H9 (cell line): ENCODE measurements around the gene ACSM4. TPM values are rescaled to one million over a fixed set of nuclear protein-coding genes. Genes with fewer than 3 reads are reported as not detected.

ENCODE experiments used
- DNase-seq: peaks from one replicate; pipeline ENCODE4 v3.0.0-alpha.2; 2017
- H2AFZ ChIP-seq: one replicate; pipeline ENCODE4 v1.6.1; 2013; ENCODE audit warnings: mild to moderate bottlenecking, low read length, control low read depth, moderate library complexity
- H2AK5ac ChIP-seq: 2 replicates; pipeline ENCODE4 v1.6.1; 2013; ENCODE audit warnings: low read length, control low read depth, mixed read lengths; ENCODE audit not compliant: insufficient read length
- H2BK120ac ChIP-seq: one replicate; pipeline ENCODE4 v1.6.1; 2013; ENCODE audit warnings: low read depth, mild to moderate bottlenecking, low read length, control low read depth, inconsistent platforms; ENCODE audit not compliant: poor library complexity, severe bottlenecking
- H2BK12ac ChIP-seq: 2 replicates; pipeline ENCODE4 v1.6.1; 2013; ENCODE audit warnings: low read length, control low read depth, mixed read lengths, low read depth; ENCODE audit not compliant: insufficient read length
- H2BK15ac ChIP-seq: 2 replicates; pipeline ENCODE4 v1.6.1; 2013; ENCODE audit warnings: low read depth, low read length, control low read depth
- H2BK20ac ChIP-seq: one replicate; pipeline ENCODE4 v1.6.1; 2013; ENCODE audit warnings: low read depth, mild to moderate bottlenecking, low read length, control low read depth, inconsistent platforms; ENCODE audit not compliant: poor library complexity, severe bottlenecking
- H2BK5ac ChIP-seq: 2 replicates; pipeline ENCODE4 v1.6.1; 2013; ENCODE audit warnings: low read length, control low read depth, mixed read lengths; ENCODE audit not compliant: insufficient read length
- H3K14ac ChIP-seq: 2 replicates; pipeline ENCODE4 v1.6.1; 2013; ENCODE audit warnings: low read length, control low read depth; ENCODE audit not compliant: insufficient read depth
- H3K18ac ChIP-seq: 2 replicates; pipeline ENCODE4 v1.6.1; 2013; ENCODE audit warnings: low read depth, mild to moderate bottlenecking, mixed read lengths, low read length, control low read depth; ENCODE audit not compliant: insufficient read length
- H3K23ac ChIP-seq: 2 replicates; pipeline ENCODE4 v1.6.1; 2013; ENCODE audit warnings: low read length, control low read depth, mixed read lengths, low read depth; ENCODE audit not compliant: insufficient read length
- H3K23me2 ChIP-seq: 2 replicates; pipeline ENCODE4 v1.6.1; 2013; ENCODE audit warnings: low read depth, mild to moderate bottlenecking, mixed read lengths, low read length, control low read depth; ENCODE audit not compliant: insufficient read length, poor library complexity, severe bottlenecking
- H3K27ac ChIP-seq: 2 replicates; pipeline ENCODE4 v1.5.1; 2013; ENCODE audit warnings: low read length, control low read depth, mixed read lengths, low read depth; ENCODE audit not compliant: insufficient read length
- H3K27me3 ChIP-seq: 2 replicates; pipeline ENCODE4 v1.6.1; 2013; ENCODE audit warnings: low read length, control low read depth, inconsistent platforms; ENCODE audit not compliant: insufficient read depth
- H3K4ac ChIP-seq: 2 replicates; pipeline ENCODE4 v1.6.1; 2013; ENCODE audit warnings: low read depth, mild to moderate bottlenecking, control low read depth, inconsistent platforms, low read length, moderate library complexity
- H3K4me1 ChIP-seq: 2 replicates; pipeline ENCODE4 v1.6.1; 2013; ENCODE audit warnings: low read length, control low read depth, inconsistent platforms; ENCODE audit not compliant: insufficient read depth
- H3K4me2 ChIP-seq: 2 replicates; pipeline ENCODE4 v1.6.1; 2013; ENCODE audit warnings: low read length, control low read depth, mixed read lengths; ENCODE audit not compliant: insufficient read length, insufficient read depth
- H3K56ac ChIP-seq: 2 replicates; pipeline ENCODE4 v1.6.1; 2013; ENCODE audit warnings: low read depth, mild to moderate bottlenecking, mixed read lengths, low read length, control low read depth; ENCODE audit not compliant: insufficient read length
- H3K79me1 ChIP-seq: 2 replicates; pipeline ENCODE4 v1.6.1; 2013; ENCODE audit warnings: low read depth, mild to moderate bottlenecking, moderate library complexity, low read length, control low read depth, inconsistent platforms; ENCODE audit not compliant: insufficient read depth, poor library complexity, severe bottlenecking
- H3K79me2 ChIP-seq: 2 replicates; pipeline ENCODE4 v1.6.1; 2013; ENCODE audit warnings: low read length, control low read depth, inconsistent platforms; ENCODE audit not compliant: insufficient read depth
- H3K9ac ChIP-seq: 2 replicates; pipeline ENCODE4 v1.6.1; 2013; ENCODE audit warnings: low read length, control low read depth, mixed read lengths; ENCODE audit not compliant: insufficient read length; ENCODE audit errors: extremely low read depth
- H3K9me3 ChIP-seq: one replicate; pipeline ENCODE4 v1.6.1; 2013; ENCODE audit warnings: low read depth, low read length, inconsistent platforms; ENCODE audit not compliant: control insufficient read depth
- H3T11ph ChIP-seq: one replicate; pipeline ENCODE4 v1.6.1; 2013; ENCODE audit warnings: mild to moderate bottlenecking, low read length, control low read depth, inconsistent platforms
- H4K20me1 ChIP-seq: one replicate; pipeline ENCODE4 v1.6.1; 2013; ENCODE audit not compliant: control insufficient read depth, insufficient read length, insufficient read depth
- H4K5ac ChIP-seq: 2 replicates; pipeline ENCODE4 v1.6.1; 2013; ENCODE audit warnings: low read depth, mild to moderate bottlenecking, mixed read lengths, low read length, control low read depth; ENCODE audit not compliant: insufficient read length
- H4K8ac ChIP-seq: replicated peaks from 2 replicates; pipeline ENCODE4 v1.6.1; 2013; ENCODE audit warnings: low read length, control low read depth, mixed read lengths, low read depth; ENCODE audit not compliant: insufficient read length
- H4K91ac ChIP-seq: 2 replicates; pipeline ENCODE4 v1.6.1; 2013; ENCODE audit warnings: low read depth, mild to moderate bottlenecking, moderate library complexity, mixed read lengths, low read length, control low read depth; ENCODE audit not compliant: insufficient read length
- H3K27ac Mint-ChIP-seq, 3 experiments: 2 replicates in 2 of 3; 3 replicates in 1 of 3; pipeline ENCODE4 v1.8.0; 2020 to 2021; ENCODE audit warnings: mixed read lengths in 3 of 3, mild to moderate bottlenecking in 1 of 3, moderate library complexity in 1 of 3
- H3K27me3 Mint-ChIP-seq: 2 replicates; pipeline ENCODE4 v1.8.0; 2021; ENCODE audit warnings: low read depth, mild to moderate bottlenecking, moderate library complexity, mixed read lengths
- H3K36me3 Mint-ChIP-seq, 3 experiments: 2 replicates in 2 of 3; 3 replicates in 1 of 3; pipeline ENCODE4 v1.8.0; 2020 to 2021; ENCODE audit warnings: low read depth in 3 of 3, mixed read lengths in 3 of 3; ENCODE audit not compliant: insufficient read depth in 1 of 3
- H3K4me1 Mint-ChIP-seq, 2 experiments: 2 replicates each; pipeline ENCODE4 v1.8.0; 2020; ENCODE audit warnings: mixed read lengths in 2 of 2
- H3K4me3 Mint-ChIP-seq, 2 experiments: 2 replicates in 1 of 2; 3 replicates in 1 of 2; pipeline ENCODE4 v1.8.0; 2020 to 2021; ENCODE audit warnings: mild to moderate bottlenecking in 2 of 2, mixed read lengths in 2 of 2, moderate library complexity in 1 of 2
- H3K9me3 Mint-ChIP-seq, 2 experiments: 2 replicates in 1 of 2; 3 replicates in 1 of 2; pipeline ENCODE4 v1.8.0; 2020; ENCODE audit warnings: mild to moderate bottlenecking in 2 of 2, mixed read lengths in 2 of 2, moderate library complexity in 1 of 2
- CTCF ChIP-seq: fragments of 200-600 bp; sonication (generic); conservative IDR thresholded peaks from 3 replicates; pipeline ENCODE4 v1.8.0; 2021; ENCODE audit warnings: antibody characterized with exemption, mild to moderate bottlenecking
- WGBS: extraction: QIAGEN DNeasy Blood & Tissue Kit; methylation state at CpG from one replicate; pipeline ENCODE4 v1.1.7; 2013; ENCODE audit warnings: missing lambda C conversion rate, low lambda C conversion rate, mixed read lengths; ENCODE audit not compliant: insufficient read length; ENCODE audit errors: extremely low coverage; 5-methylcytosine and 5-hydroxymethylcytosine counted together
- total RNA-seq: library from RNA; stranded (reverse); gene quantifications from 2 replicates; pipeline ENCODE4 v1.2.1, GENCODE V29; 2021

ACSM4 gene
- total RNA-seq, 1 experiment from 2014 or later = not detected

DNA sequence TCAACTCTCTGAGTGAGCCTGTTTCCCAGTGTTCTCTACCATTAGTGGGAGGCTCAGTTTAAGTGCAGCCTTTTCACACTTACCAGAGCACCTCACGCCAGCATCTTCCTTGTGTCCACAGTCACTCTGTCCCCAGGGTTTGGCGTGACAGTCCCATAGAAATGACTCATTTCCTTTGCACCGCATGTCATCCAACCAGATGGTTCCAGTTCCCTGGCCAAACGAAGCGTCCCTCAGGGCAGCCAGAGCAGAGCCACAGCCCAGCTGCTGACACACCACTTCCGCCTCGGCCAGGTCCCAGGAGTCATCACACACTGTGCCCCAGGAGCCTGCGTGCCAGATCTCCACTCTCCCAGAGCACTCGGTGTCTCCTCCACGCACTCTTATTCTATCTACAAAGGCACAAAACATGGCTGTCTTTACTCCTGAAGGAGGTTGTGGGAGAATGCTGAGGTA lies 65.4 kb downstream of the ACSM4 start:
- Mint-ChIP-seq H3K27ac (peak overlapping the region in 1 of 3 experiments; percentile 75; a peak in 1 of 7 replicates), H3K9me3 (peaks cover 2 to 3% of the 10 kb centered on the region in 2 experiments; a peak in 3 of 5 replicates), H3K36me3 (peaks cover 0 to 6% (median 0%) of the 10 kb centered on the region in 3 experiments; a peak in 2 of 7 replicates), H3K27me3 (no peaks in the 10 kb centered on the region; the same call in 1 of the 2 replicates), H3K4me1 (no peaks in the 10 kb centered on the region), H3K4me3 (no peak overlapping the region)
- H3K9me3 ChIP-seq = no peaks in the 10 kb centered on the region
- H2AK5ac ChIP-seq = no peak overlapping the region
- H3K23me2 ChIP-seq = no peaks in the 10 kb centered on the region
- H3K27me3 ChIP-seq = no peaks in the 10 kb centered on the region
- no peak overlapping the region for H3K18ac ChIP-seq
- peak overlapping the region; percentile 90 for H4K5ac ChIP-seq
- H2BK20ac ChIP-seq = peak overlapping the region; percentile 45
- H3K9ac ChIP-seq = no peak overlapping the region
- no peak overlapping the region for H2BK15ac ChIP-seq
- no peak overlapping the region for H3K14ac ChIP-seq
- no peak overlapping the region for H4K91ac ChIP-seq
- H3K79me1 ChIP-seq = no peaks in the 10 kb centered on the region
- TF ChIP-seq CTCF = no peak
- no peak overlapping the region for H3T11ph ChIP-seq
- peak overlapping the region; percentile 20 for H3K27ac ChIP-seq
- H2BK12ac ChIP-seq = no peak overlapping the region
- no peak overlapping the region for H2BK5ac ChIP-seq
- no peaks in the 10 kb centered on the region for H3K4me1 ChIP-seq
- no peaks in the 10 kb centered on the region for H4K20me1 ChIP-seq
- H4K8ac ChIP-seq = no peak overlapping the region
- H3K23ac ChIP-seq = no peak overlapping the region
- no peak overlapping the region for H2BK120ac ChIP-seq
- H3K4me2 ChIP-seq = no peak overlapping the region
- WGBS = no CpG with 5 or more reads among the region's 10 CpGs
- no peaks in the 10 kb centered on the region for H3K79me2 ChIP-seq
- H2AFZ ChIP-seq = no peak overlapping the region
- no peak for DNase-seq
- no peak overlapping the region for H3K56ac ChIP-seq
- no peak overlapping the region for H3K4ac ChIP-seq
